GM03348 (cell line): ENCODE measurements around the gene BBIP1.
"Not testable (repeated sequence)": the region's sequence is repeated elsewhere in the genome, so short reads cannot be mapped to it uniquely, and the experiment has no call there.

Source experiments
- DNase-seq: peaks from one replicate; pipeline ENCODE4 v3.0.0; 2012; ENCODE audit warnings: low spot score

The BBIP1 gene

DNA sequence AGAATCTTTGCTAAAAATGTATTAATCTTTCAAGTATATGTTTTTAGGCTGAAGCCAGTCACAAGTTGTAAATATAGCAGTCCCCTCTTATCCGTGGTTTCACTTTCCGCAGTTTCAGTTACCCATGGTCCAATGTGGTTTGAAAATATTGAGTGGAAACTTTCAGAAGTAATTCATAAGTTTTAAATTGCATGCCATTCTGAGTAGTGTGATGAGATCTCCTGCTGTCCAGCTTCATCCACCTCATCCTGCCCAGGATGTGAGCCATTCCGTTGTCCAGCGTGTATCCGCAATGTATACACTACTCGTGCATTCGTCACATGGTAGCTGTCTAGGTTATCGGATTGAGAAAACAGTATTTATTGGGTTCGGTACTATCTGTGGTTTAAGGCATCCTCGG is 35.1 kb downstream of the BBIP1 start:
- no peak for DNase-seq

- no peak for DNase-seq
These were observed 37.1 kb downstream of the BBIP1 start for GRCh38 chr10:110881905-110882304.

DNA sequence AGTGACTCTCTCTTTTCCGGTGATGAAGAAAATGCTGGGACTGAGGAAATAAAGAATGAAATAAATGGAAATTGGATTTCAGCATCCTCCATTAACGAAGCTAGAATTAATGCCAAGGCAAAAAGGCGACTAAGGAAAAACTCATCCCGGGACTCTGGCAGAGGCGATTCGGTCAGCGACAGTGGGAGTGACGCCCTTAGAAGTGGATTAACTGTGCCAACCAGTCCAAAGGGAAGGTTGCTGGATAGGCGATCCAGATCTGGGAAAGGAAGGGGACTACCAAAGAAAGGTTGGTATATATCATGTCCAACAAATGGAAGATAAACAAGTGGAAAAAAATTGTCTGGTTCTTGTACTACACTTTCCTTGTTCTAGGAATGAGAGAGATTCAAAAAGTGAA is 37.7 kb downstream of the BBIP1 start:
- no peak for DNase-seq

GRCh38 chr10:110880012-110880411 is 39.0 kb downstream of the BBIP1 start:
- DNase-seq, result no peak

GRCh38 chr10:110876788-110877187 is 42.2 kb downstream of the BBIP1 start:
- no peak for DNase-seq

- no peak for DNase-seq
These were observed 43.0 kb downstream of the BBIP1 start for GRCh38 chr10:110876000-110876399.

- DNase-seq, result no peak
These were observed 45.0 kb downstream of the BBIP1 start for GRCh38 chr10:110873951-110874350.

DNA sequence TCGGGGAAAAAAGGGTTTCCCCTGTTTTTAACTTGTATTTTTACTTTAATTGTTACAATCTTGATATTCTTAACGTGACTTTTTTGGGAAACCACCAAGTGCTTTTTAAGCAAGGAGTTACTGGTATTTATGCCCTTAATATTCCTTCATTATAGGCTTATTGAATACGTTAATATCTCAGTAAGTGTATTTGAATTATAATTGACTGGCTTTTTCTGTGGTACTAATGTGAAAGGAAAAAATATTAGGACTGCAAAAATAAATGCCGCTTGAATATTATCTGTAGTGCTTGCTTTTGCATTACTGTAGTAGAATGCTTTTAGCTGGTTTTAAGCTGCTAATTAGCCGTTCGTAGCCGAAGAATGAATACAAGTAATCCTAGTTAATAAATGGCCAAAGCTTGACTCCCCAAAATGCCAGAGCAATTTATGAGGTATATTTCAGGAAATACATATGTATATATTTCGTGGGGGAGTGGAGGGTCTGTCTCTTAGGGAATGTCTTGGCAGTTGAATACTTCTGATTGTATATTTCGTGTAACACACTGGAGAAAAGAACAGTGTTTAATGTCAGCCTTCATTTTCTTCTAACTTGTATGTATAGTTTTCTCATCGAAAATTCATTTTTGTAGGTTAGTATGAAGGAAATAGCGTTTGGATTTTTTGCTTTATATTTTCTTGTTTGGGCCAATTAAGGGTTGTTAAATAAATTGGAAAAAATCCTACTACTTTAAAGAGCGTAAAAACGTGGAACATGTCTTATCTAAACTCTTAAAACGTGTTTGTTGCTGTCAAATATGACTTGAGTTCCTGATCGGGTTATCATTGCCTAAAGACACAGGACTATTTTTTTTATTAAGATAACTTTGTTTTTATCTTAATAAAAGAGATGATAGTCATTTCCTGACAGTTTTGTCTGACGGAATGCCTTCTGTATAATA is 45.7 kb downstream of the BBIP1 start:
- no peak for DNase-seq

- peak; percentile 62 for DNase-seq
These were observed 46.6 kb downstream of the BBIP1 start for GRCh38 chr10:110872145-110872983.

DNA sequence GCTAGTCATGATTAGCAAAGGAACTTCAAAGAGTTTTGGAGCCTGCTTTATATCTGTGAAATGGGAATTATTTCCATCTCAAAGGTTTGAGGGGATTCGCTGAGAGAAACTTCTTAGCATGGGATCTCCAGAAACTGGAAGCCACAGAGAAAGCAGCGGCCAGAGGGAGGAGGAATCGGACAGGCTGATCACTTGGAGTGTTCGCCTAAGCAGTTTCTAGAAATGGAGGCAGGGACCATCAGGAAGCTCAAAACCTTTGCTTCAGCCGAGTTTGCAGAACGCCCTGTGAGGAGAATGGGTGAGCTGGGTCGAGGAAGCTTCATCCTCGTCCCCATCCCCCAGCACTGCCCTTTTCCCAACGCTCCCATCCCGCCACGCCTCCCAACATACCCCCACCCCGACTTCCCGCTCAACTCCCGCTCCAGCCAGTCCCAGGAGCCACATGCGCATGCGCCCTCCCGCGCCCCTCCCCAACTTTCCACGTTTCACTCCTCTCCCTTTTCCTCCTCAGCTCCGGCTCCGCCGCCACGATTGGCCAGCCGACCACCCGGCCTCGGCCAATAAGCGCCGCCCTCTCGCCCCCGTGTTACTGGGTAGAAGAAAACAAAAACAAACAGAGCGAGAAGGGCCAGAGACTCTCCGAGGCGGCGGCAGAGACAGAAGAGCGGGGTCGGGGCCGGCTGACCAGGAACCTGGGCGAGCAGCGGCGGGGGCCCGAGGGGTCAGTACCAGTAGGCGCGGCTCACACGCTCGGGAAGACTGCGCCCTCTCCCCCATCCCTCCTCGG is 47.5 kb downstream of the BBIP1 start, which contains the start of gene PDCD4:
PDCD4 (plus strand) TSS at position 631 of the 787 bp plus-strand sequence. CDS start 4,100 bp downstream, outside the sequence.
- peak; percentile 99 for DNase-seq

- DNase-seq, result peak; percentile 14
These were observed 48.1 kb downstream of the BBIP1 start for GRCh38 chr10:110870823-110871297.

- DNase-seq, result no peak
These were observed 50.0 kb downstream of the BBIP1 start for GRCh38 chr10:110868981-110869380.

DNA sequence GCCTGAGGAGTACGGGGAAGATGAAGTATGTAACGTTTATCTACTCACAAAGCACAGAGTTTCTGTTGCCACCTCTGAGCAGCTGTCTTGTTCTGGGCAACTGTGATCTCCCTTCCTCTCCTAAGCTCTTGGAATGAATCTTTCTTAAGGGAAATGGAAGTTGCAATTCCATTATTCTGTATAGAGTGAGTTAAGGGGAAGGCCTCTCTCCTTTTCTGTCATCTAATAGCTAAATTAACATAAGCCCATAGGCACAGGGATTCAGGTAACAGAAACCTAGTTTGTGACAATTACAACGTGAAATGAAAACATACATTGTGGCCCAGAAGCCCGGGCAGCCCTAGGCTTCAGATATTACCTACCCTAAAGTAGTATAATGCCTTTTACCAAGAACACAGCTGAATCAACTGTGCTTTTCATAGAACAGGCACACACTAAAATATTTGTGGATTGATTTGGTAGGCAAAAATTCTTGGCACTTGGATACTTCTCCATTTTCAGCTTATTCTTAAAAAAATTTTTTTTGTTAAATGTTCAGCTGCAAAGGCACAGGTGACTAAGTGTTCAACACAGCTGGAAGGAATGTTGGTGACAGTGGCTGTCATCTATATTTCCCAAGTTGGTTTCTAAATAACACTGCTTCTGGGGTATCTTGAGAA is 51.0 kb downstream of the BBIP1 start:
- no peak for DNase-seq

DNA sequence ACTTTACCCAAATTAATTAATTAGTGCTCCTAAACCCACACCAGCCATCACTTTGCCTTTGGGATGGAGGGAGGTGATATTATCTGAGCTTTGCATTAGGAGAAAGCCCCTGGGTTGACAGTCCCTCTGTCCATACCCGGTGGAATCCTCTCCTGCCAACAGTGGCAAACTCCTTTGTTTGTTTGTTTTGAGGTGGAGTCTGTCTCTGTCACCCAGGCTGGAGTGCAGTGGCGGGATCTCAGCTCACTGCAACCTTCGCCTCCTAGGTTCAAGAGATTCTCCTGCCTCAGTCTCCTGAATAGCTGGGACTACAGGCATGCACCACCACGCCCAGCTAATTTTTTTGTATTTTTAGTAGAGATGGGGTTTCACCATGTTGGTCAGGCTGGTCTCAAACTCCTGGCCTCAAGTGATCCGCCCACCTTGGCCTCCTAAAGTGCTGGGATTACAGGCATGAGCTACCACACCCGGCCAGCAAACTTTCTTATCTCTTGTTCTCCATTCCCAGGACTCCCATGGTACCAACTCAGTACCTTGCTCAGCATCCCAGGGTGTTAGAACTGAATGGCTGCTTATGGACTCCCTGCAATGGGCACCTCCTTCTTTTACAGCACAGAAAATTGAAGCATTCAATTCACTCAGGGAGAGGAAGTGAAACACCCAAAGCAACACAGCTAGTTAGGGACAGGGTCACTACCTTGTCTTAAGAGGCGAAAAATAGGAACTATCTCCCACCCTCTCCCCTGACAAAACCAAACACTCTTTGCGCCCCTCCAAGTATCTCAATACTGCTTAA is 51.8 kb downstream of the BBIP1 start:
- not testable (repeated sequence) for DNase-seq

- DNase-seq, result no peak
These were observed 53.0 kb downstream of the BBIP1 start for GRCh38 chr10:110865809-110866482.

GRCh38 chr10:110865186-110865808 is 53.7 kb downstream of the BBIP1 start:
- DNase-seq, result peak; percentile 70

DNA sequence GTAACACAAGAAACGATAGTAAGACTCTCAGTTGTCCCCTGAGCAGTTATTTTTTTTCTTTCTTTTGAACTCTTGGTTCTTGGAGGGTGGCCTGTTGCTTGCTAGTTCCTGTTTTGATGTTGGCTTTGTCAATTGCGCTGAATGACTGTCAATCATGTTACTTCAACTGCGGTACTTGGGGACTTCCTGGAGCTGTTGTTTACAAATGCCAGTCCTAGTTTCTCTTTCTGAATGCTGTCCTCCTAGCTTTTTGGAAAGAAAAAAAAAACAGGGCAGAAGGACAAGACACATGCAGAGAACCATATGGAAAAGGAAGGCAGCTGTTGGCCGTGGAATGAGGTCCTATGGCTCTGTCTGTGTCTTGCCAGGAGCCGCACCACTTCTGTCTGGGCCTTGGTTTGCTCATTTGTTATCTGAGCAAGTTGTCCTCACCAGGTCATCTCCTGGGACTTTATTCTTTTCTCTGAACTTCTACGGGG is 54.3 kb downstream of the BBIP1 start:
- DNase-seq, result no peak

DNA sequence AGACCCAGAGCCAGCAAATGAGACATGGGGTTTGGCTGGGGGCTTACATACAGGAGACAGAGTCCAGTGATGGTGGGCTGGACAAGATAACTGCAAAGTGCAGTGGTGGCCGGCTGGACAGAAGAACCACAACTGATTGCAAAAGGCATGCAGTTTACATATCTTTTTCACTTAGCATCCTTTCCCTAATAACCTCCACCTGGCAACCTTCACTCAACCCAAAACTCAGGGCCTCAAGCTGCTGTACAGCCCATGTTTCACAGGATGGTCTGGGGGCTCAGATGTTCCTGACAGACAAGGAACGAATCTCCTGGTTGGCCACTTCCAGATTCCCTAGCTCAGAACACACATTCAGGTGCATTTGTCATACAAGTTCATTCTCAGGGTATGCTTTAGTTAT is 55.0 kb downstream of the BBIP1 start:
- no peak for DNase-seq

DNA sequence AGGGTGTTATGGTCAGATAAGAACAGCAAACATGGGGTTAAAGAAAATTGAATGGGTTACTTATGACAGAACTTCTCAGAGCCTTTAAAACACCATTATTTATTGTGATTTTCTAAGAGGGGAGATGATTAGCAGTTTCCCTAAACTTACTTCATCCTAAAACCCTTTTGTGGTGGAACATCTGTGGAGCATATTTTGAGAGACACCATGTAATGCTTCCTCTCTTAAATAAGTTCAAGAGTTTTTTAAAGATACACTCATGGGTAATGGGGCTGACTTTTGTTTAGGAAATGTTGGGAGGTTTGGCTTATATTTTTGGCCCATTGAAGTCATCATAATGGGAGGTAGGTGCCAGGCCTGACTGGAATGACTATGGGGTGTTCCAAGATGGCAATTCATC is 55.6 kb downstream of the BBIP1 start:
- no peak for DNase-seq
